Islet precursor cell (in vitro differentiated cells): Measurements from ENCODE around the gene ZNF358.
"Not testable (repeated sequence)": the region's sequence is repeated elsewhere in the genome, so short reads cannot be mapped to it uniquely, and the experiment has no call there.

Source experiments
- DNase-seq: peaks from one replicate; pipeline ENCODE4 v3.0.0-alpha.2; 2018

ZNF358 gene

DNA sequence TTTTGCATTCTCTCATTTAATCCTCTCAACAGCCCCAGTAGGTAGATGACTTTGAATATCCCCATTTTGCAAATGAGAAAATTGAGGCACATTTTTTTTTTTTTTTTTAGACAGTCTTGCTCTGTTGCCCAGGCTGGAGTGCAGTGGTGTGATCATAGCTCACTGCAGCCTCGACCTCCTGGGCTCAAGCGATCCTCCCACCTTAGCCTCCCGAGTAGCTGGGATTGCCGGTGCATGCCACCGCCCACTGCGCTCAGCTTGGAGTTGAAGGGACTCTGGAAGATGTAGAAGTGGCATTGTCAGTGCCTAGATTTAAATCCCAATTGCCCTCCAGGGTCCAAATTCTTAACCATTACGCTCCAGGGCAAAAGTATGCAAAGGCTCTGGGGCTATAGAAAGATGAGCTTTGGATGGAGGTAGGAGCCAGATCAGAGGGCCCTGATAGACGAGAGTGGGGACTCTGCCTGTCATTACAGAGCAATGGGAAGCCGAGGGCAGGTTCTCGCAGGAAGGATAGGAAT lies 5.7 kb downstream of the ZNF358 start:
- DNase-seq = no peak

DNA sequence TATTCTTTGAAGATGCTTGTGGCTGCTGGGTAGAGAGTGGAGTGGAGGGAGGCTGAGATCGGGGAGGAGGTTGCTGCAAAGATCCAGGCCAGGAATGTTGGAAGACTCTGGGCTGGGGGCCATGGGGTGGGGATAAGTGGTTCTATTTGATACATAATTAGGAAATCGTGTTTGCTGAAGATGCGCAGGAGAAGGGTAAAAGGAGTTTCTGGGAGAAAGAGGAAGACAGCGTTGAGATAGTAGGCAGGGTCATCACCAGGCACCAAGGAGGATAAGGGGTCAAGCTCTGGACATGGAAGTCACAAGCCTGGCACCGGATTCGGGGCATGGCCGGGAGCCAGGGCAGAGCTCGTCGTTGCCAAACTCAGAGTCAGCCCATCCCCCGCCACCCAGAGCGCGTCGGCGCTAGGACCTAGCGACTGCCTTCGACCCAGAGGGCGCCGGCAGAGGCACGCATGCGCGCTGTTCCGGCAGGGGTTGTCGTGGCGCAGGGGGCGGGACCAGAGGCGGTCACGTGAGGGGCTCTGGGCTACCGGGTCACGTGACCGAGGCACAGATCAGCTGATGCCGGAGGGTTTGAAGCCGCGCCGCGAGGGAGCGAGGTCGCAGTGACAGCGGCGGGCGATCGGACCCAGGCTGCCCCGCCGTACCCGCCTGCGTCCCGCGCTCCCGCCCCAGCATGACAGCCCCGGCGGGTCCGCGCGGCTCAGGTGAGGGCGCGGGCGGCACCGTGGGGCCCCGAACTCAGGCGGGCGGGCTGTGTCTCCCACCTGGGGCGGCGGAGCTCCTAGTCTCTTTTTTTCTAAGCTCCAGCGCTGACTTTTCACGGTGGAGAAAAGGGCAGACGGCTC lies 6.4 kb downstream of the ZNF358 start, which contains the start of gene MCOLN1:
Gene MCOLN1, plus strand, starts transcription at position 553 of the 851 bp plus-strand sequence. Its CDS starts 127 bp downstream, at position 680.
- peak; percentile 98 for DNase-seq

DNA sequence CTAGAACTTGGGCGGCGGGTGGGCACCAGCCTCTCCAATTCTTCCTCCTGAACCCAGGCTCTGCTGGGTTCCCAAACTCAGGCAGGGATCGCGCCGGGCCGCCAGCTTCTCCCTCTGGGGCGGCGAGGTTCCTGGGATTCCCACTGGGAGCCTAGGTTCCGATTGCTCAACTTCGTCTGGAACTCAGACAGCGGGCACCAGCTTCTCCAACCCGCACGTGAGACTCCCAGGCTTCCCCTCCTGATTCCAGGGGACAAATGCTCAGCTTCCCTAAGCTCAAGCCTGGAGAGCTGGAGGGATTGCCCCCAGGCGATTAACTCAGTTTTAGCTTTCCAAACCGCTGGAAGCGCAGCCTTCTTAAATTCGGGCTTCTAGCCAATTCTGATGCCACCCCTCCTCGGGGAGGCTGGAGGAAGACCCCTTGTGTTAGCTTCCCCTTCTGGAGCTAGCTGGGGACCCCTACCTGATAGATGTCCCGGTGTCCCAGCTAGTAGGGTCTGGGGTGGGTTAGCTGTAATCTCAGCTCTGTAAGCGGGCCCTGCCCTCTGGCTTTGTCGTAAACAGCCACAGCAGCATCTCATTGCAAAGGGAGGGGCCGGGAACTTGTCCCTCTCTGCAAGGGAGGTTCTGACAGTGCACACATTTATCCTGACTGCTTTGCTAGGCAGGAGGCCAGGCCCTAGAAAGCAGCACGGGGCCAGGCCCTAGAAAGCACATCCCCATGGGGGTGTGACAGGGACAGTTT lies 7.2 kb downstream of the ZNF358 start:
- no peak for DNase-seq

DNA sequence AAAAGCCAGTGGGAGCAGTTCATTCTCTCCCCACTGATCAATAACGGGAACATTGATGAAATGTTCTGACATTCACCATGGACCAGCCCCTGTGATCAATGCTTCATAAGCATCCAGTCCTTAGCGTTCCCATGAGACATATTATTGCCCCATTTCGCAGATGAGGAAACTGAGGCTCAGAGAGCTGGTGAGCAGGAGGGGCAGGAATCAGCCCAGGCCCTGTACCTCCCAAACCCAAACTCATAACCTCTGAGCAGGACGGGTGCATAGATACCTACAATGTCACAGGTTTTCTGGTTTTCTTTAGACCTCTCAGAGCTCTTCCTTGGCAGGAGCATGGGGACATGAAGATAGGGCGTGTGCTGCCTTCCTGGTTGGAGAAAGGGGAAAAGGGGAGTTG lies 8.6 kb downstream of the ZNF358 start:
- DNase-seq = no peak

DNA sequence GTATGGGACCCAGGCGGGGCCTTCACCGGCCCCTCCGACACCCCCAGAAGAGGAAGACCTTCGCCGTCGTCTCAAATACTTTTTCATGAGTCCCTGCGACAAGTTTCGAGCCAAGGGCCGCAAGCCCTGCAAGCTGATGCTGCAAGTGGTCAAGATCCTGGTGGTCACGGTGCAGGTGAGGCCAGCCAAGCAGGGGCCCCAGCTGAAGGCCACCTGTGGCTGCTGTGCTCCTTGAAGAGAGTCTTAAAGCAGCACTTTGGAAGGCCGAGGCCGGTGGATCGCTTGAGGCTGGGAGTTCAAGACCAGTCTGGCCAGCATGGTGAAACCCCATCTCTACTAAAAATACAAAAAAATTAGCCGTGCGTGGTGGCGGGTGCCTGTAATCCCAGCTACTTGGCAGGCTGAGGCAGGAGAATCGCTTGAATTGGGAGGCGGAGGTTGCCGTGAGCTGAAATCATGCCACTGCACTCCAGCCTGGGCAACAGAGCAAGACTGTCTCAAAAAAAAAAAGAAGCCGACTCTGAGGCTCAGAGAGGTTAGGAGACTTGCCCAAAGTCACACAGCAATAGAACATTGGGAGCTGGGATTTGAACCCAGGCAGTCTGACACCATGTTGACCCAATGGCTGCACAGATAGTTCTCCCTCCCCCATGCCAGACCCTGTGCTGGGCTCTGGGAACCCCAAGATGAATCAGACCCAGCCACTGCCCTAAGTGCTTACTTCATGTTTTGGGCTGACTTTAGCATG lies 9.3 kb downstream of the ZNF358 start:
- DNase-seq = no peak

DNA sequence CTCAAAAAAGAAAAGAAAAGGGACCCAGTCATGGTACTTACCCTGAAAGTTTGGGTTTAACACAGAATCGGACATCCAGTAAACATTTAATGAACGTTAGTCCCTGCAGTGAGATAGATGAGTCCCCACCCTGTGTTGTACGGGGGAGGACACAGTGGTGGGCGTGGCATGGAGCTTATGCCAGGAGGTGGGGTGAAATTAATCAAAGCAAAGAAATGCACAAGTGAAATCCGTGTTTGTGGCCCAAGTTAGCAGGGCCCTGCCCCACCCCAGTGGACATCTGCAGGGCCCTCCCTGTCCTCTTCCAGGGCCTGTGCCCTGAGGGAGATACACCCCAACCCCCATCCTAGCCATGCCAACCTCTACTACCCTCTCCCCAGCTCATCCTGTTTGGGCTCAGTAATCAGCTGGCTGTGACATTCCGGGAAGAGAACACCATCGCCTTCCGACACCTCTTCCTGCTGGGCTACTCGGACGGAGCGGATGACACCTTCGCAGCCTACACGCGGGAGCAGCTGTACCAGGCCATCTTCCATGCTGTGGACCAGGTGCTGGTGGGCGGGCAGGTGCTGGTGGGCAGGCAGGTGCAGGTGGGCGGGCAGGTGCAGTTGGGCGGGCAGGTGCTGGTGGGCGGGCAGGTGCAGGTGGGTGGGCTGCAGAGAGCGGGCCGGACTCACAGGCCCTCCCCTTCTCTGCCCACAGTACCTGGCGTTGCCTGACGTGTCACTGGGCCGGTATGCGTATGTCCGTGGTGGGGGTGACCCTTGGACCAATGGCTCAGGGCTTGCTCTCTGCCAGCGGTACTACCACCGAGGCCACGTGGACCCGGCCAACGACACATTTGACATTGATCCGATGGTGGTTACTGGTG lies 10.4 kb downstream of the ZNF358 start:
- DNase-seq = no peak

DNA sequence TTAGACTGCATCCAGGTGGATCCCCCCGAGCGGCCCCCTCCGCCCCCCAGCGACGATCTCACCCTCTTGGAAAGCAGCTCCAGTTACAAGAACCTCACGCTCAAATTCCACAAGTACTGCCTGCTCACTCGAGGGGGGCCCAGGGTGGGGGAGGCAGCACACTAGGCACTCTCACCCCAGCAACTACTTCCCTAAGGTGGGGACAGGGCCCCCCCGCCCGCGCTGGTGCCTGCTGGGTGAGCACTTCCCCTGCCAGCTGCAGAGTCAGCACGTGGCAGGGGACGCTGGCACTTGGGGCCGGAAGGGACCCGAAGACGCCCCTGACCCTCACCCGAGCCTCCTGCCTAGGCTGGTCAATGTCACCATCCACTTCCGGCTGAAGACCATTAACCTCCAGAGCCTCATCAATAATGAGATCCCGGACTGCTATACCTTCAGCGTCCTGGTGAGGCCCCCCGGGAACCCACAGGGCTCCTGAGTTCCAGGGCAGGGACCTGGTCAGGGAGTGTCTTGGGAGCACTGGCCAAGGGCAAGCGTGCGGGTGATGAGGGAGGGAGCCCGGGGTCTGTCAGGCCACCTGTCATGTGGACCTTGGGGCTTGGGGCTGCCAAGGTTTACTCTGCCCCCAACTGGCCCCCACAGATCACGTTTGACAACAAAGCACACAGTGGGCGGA lies 11.8 kb downstream of the ZNF358 start:
- DNase-seq = no peak

DNA sequence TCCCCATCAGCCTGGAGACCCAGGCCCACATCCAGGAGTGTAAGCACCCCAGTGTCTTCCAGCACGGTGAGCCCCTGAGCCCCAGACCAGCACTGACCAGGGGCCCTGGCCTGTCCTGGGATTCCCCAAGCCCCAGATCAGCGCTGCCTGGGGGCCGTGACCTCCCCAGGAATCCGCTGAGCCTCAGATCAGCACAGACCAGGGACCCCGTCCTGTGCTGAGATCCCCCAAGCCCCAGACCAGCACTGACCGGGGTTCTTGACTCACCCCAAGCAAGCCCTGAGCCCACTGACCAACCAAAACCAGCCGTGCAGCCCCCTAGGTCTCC lies 12.3 kb downstream of the ZNF358 start:
- no peak for DNase-seq

DNA sequence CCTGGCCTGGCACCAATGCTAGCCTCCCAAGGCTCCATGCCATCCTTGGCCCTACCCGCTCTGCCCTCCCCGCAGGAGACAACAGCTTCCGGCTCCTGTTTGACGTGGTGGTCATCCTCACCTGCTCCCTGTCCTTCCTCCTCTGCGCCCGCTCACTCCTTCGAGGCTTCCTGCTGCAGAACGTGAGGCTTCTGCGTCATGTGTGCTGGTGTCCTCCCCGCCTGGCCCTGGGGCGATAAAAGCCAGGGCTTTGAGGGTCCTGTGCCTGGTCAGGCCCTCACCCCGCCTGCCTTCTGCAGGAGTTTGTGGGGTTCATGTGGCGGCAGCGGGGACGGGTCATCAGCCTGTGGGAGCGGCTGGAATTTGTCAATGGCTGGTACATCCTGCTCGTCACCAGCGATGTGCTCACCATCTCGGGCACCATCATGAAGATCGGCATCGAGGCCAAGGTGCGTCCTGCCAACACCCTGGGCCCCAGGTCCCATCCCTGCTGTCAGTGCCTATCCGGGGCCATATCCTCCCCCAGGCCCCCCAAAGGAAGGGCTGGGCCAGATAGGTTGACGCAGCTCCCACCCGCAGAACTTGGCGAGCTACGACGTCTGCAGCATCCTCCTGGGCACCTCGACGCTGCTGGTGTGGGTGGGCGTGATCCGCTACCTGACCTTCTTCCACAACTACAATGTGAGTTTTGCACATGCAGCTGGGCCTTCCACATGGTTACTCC lies 12.8 kb downstream of the ZNF358 start:
- DNase-seq = no peak

DNA sequence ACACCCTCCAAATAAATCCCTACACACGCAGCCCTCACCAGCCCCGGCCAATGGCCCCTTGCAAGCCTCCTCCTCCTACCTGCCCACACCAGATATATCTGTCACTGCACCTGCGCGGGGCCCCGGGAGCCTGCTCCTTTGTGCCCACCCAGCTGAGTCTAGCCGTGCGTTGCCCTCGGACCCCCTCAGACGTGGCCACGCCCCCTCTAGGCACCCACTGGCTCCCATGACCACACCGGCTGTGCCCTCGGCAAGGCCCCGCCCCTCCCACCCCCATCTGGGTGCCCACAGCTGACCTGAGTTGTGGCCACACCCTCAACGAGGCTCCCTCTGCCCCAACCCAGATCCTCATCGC lies 13.3 kb downstream of the ZNF358 start:
- no peak for DNase-seq

DNA sequence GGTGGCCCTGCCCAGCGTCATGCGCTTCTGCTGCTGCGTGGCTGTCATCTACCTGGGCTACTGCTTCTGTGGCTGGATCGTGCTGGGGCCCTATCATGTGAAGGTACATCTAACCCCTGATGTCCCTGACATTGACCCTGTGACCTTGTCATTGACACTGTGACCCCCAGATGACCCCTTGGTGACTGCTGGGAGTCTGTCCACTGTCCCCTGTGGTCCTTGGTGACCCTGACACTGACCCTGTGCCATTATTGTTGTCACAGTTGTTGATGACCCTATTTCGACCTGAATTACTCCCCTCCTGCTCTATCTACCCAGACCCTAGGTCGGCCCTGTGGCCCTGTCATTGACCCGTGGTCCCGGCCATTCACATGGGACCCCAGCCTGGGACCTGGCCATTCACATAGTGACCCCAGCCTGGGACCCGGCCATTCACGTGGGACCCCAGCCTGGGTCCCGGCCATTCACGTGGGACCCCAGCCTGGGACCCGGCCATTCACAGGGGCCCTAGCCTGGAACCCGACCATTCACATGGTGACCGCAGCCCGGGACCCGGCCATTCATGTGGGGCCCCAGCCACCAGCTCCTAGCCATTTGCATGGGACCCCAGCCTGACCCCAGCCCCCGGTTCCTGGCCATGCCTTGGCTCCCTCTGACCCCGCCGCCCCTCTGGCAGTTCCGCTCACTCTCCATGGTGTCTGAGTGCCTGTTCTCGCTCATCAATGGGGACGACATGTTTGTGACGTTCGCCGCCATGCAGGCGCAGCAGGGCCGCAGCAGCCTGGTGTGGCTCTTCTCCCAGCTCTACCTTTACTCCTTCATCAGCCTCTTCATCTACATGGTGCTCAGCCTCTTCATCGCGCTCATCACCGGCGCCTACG lies 13.9 kb downstream of the ZNF358 start:
- no peak for DNase-seq

DNA sequence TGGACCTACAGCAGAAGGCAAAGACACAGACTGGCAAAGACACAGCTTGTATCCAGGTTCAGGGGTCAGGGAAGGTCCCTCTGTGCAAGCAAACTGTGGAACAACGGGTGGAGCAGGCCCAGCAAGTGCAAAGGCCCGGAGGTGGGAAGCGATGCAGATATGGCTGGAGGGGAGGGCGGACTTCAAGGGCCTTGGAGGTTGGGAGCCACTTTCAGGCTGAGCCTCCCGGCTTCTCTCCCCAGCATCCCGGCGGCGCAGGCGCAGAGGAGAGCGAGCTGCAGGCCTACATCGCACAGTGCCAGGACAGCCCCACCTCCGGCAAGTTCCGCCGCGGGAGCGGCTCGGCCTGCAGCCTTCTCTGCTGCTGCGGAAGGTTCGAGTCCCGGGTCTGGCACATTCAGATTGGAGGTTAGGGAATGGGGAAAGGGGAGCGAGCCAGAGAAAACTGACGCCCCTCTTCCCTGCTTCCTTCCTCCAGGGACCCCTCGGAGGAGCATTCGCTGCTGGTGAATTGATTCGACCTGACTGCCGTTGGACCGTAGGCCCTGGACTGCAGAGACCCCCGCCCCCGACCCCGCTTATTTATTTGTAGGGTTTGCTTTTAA lies 17.5 kb downstream of the ZNF358 start:
- DNase-seq = peak; percentile 69

DNA sequence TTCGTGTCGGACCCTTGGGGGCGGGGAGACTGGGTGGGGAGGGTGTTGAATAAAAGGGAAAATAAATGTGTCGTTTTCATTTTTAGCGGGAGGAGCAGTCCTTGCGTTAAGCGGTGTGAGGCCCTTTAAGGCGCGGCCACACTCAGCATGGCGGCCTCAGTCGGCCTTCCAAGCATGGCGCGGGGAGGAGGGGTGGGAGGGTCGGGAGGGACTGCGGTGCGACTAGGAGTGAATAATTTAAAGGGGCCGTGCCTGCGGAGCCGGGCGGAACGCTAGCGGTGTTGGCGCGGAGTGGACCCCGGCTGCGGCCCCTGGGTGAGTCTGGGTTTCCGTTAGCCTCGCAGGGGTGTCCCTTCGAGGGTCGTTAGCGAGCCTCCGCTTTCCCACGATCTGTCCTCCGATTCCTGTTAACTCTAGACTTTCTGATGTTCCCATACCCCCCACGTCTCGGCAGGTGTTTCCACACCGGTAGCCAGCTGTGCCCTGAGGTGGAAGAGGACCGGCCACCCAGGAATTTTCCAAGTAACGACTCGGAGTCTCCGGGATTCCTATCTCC lies 18.1 kb downstream of the ZNF358 start:
- peak; percentile 91 for DNase-seq

DNA sequence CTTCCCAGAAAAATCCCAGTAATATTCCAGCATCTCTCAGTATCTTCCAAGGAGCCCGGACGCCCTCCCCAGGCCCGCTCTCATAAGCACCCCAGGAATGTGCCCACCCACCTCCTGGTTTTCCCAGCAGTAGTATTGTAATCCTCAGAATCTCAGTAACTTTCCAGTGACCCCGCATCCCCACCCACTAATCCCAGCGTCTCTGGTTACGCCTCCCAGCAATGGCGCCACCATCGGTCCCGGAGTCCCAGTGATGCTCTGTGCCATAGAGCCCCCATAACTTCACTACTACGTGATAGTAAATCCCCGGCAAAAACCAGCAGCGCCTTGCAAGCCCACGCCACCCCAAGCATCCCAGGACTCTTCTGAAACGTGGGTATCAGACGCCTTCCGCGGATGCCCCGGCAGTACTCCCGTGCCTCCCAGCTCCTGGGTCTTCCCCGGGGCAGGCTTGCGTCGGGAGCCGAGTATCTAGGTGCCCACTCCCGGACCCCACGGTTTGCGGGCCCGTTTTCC lies 18.7 kb downstream of the ZNF358 start:
- DNase-seq = peak; percentile 81

DNA sequence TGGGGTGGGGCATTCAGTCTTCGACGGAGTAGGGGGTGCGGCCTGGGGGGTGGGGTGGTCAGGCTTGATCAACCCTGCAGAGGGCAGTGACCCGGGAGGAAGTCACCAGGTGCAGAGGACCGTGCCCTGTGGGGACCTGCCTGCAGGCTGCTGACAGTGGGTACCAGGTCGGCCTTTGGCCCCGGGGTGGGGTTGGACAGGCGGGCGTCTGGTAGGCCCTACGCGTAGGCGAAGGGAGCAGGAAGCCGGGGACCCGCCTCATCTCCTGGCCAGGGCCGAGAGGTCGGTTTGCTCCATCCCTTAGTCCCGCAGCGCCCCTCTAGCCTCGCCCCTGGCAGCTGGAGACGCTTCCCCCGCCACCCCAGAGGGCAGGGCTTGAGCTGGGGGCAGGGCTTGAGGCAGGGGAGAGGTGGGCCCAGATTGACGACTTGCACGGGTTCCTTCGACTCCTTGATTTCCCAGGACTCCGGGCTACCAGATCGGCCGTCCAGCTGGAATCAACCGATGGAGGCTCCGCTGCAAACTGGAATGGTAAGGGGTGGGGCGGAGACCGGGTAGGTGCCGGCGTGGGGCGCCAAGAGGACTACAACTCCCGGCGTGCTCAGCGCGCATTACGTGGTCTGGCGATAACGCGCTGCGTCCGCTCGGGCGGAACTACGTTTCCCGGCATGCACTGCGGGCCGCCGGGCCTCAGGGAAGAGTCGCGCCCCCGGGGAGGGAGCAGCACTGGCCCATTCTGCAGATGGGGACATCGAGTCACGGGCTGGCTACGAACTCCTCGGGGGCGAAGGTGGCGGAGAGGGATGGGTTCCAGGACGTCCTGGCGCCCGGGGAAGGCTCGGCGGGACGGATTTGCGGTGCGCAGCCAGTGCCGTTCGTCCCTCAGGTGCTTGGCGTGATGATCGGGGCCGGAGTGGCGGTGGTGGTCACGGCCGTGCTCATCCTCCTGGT lies 19.4 kb downstream of the ZNF358 start, which contains the start of gene PNPLA6:
Gene PNPLA6, plus strand, starts transcription at position 671 of the 951 bp plus-strand sequence. Its CDS starts 72 bp downstream, at position 743.
- DNase-seq = peak; percentile 96

DNA sequence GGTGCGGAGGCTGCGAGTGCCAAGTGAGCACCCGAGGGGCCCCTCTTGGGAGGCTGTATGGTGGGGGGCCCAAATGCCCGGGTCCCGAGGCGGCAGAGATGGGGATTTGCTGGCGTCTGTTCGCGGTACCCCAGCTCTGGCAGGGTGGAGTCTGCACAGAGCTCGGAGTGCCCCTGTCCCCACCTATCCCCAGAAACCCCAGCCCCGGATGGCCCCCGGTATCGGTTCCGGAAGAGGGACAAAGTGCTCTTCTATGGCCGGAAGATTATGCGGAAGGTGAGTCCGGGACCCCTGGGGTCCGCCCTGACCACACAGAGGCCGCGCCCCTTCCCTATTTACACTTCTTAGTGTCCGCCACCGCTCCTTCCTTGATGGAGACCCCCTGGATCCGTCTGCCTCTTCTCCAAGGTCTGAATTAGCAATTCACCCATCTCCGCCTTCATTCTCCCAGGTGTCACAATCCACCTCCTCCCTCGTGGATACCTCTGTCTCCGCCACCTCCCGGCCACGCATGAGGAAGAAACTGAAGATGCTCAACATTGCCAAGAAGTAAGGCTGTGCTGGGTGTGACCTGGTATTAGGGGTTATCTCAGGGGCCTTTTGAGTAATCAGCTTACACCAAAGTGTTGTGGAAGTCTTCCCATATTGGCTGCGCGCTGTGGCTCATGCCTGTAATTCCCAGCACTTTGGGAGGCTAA lies 20.2 kb downstream of the ZNF358 start:
- DNase-seq = no peak

DNA sequence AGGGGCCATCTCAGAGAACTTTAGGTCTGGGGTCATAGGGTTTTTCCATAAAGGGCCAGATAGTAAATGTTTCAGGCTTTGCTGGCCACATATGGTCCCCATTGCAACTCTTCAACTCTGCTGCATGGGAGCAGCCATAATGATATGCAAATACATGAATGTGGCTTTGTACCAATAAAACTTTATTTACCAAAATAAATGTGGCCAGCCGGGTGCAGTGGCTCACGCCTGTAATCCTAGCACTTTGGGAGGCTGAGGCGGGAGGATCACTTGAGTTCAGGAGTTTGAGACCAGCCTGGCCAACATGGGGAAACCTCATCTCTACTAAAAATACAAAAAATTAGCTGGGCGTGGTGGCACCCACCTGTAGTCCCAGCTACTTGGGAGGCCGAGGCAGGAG lies 23.1 kb downstream of the ZNF358 start:
- not testable (repeated sequence) for DNase-seq
